Activated T-helper 1 cell treated with Interleukin-2 at 50 U/mL for 16 hours (primary cell): ENCODE results near the gene RANGAP1.
A peak's percentile ranks its signal among the peaks of the same experiment; 100 is the strongest.

Experiments
- DNase-seq: peaks from one replicate; pipeline ENCODE4 v3.0.0-alpha.2; 2020; ENCODE audit warnings: low read depth

Gene RANGAP1, protein sequence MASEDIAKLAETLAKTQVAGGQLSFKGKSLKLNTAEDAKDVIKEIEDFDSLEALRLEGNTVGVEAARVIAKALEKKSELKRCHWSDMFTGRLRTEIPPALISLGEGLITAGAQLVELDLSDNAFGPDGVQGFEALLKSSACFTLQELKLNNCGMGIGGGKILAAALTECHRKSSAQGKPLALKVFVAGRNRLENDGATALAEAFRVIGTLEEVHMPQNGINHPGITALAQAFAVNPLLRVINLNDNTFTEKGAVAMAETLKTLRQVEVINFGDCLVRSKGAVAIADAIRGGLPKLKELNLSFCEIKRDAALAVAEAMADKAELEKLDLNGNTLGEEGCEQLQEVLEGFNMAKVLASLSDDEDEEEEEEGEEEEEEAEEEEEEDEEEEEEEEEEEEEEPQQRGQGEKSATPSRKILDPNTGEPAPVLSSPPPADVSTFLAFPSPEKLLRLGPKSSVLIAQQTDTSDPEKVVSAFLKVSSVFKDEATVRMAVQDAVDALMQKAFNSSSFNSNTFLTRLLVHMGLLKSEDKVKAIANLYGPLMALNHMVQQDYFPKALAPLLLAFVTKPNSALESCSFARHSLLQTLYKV

GRCh38 chr22:41285820-41286638, at the start of gene RANGAP1:
TSS of gene RANGAP1 (minus strand) at chr22:41286187. CDS start at chr22:41281044, 5,143 bp downstream.
- DNase-seq: peak; percentile 98

- DNase-seq: no peak
Measured at GRCh38 chr22:41334951-41335635, 49.1 kb upstream of the RANGAP1 start.

DNA sequence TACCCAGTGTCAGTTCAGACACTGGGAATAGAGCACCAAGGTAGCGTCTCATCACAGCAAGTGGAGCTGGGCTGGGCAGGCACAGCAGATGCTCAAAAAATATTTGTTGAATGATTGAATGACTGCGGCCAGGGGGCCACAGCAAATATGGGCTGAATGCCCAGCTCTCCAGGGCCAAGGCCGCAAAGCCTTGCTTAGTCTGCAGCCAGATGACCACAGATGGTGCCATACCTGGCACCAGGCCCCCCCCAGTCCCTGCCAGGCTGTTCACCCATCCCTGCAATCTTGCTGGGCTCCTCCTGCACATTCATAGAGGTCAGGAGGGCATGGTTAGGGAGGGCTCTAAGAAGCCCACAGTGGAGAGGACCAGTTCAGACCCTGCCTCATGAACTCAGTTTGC, 48.2 kb upstream of the RANGAP1 start:
- DNase-seq: no peak

DNA sequence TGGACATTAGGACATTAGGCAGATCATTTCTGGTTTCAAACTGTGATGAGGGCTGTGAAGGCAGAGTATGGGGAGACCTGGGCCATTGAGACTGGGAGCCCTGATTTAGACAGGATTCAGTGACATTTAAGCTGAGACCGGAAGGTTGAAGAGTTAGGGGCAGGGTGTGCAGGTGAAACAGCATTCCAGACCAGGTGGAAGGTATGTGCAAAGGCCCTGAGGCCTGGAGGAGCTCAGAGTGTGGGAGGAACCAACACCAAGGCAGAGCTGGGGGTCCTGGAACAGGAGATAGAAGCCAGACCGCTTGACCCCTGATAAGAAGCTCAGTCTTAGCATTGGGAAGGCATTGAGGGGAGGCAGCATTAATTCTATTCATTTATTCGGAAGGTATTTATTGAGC, 47.8 kb upstream of the RANGAP1 start:
- no peak for DNase-seq

GRCh38 chr22:41332217-41332939, 46.4 kb upstream of the RANGAP1 start:
- DNase-seq: no peak

DNA sequence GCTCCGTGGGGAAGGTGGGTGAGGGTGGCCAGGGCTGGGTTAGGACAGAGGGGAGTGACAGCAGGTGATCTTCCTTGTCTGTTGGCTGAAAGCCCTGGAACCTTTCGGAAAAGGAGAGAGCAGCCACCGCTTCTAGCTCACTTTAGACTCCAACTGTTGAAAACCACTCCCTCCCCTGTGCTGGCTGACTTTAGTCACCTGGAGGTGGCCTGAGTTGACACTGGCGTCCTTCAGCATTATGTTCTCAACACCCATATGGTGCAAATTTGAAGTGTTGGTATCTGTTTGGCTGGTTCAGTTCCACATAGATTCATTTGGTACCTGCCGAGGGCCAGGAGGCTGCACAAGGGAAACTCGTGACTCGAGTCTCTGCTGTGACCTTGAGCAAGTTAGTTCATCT, 44.2 kb upstream of the RANGAP1 start:
- DNase-seq: no peak

- no peak for DNase-seq
Measured at GRCh38 chr22:41327124-41327523, 41.1 kb upstream of the RANGAP1 start.

GRCh38 chr22:41324821-41325528, 39.0 kb upstream of the RANGAP1 start:
- no peak for DNase-seq

DNA sequence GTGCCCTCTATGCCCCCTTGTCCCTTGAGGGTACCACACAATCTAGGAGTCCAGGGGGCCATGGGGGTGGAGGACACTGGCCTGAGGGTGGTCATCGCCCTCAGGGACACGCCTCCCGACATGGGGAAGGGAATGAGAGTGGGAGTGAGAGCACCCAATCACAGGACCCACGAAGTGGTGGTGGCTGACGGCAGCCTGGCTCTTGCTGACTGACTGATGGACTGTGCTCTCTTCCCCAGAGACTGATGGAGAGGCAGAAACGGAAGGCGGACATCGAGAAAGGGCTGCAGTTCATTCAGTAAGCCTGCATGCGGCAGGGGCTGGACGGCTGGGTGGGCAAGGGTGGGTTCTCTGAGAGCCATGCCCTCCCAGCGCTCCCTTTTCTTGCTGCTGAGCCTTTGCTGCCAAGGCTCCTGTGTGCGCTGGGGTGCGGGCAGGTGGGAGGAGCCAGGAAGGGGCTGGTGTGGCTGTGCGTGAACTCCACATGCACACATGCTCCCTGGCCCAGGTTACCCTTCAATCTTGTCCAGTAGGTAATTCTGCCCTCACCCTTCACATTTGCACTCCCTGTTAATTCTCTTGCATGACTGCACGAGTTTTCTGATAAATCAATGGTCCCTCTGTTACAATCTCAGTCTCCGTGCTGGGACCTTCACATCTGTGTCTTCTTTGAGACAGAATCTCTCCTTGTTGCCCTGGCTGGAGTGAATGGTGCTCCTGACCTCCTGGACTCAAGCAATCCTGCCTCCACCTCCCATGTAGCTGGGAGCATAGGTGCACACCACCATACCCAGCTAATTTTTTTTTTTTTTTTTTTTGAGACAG, 34.6 kb upstream of the RANGAP1 start:
- DNase-seq: no peak

- DNase-seq: no peak
Measured at GRCh38 chr22:41315586-41315985, 29.6 kb upstream of the RANGAP1 start.

DNA sequence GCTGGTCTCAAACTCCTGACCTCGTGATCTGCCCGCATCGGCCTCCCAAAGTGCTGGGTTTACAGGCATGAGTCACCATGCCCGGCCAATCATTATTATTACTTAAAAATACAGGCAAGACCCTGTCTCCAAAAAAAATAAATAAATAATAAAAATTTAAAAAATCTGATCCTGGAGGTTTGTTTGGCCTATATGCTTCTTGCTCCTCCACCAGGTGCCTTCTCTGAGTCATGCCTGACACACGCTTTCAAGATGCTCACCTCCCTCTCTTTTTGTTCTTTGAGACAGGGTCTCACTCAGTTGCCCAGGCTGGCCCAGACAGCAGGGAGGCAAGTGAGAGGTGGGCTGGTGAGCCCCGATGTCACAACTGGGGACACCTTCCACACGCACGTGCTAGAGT, 28.8 kb upstream of the RANGAP1 start:
- DNase-seq: no peak

GRCh38 chr22:41311487-41311886, 25.5 kb upstream of the RANGAP1 start:
- no peak for DNase-seq

DNA sequence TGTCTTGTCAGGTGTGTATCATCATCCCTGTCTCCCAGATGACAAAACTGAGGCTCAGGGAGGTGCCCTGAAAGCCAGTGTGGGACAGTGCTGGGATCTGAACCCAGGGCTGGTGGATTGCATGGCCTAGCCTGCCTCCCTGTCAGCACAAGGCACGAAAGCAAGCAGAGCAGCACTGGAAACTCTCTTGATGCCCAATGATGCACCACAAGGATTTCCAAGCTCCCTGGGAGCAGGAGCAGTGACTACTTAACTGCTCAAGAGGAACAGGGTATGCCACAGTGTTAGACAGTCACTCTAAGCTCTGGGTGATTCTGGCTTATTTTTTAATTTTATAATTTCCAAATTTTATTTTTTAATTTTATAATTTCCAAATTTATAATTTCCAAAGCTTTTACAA, 24.3 kb upstream of the RANGAP1 start:
- no peak for DNase-seq

- DNase-seq: no peak
Measured at GRCh38 chr22:41308544-41308947, 22.6 kb upstream of the RANGAP1 start.

GRCh38 chr22:41308054-41308453, 22.1 kb upstream of the RANGAP1 start:
- DNase-seq: no peak

DNA sequence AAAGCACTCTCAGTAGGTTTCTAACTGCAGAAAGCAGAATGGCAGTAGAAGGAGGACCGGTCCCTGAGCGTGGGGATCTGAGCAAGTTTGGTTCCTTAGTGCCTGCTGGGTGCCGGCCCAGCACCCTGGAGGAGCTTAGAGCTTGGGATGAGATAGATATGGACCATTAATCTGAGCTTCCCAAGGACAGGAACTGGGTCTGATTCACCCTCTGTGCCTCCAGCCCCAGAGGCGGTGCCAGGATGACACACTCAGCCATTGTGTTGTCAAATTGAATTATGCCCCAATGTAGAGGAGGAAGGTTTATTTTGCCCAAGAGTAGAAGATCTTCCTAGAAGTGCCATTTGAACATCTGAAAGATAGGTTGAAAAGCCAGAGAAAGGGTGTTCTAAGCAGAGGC, 19.7 kb upstream of the RANGAP1 start:
- no peak for DNase-seq

DNA sequence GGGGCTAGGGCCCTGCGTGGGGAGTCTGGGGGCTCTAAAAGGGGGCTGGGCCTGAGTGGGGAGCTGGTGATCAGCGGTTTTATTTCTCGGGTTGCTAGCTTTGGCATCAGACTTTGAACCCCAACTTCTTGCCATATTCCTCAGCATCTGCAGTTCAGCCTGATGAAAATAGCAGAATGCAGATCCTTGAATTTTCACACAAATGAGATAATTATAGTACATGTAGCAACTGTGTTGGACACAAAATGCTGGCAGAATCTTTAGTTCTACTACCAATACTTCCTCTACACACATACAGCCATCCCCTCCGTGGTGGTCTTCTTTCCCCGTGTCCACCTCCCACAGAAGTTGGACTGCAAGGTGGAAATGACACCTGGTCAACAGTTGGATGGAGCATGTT, 16.8 kb upstream of the RANGAP1 start:
- no peak for DNase-seq

DNA sequence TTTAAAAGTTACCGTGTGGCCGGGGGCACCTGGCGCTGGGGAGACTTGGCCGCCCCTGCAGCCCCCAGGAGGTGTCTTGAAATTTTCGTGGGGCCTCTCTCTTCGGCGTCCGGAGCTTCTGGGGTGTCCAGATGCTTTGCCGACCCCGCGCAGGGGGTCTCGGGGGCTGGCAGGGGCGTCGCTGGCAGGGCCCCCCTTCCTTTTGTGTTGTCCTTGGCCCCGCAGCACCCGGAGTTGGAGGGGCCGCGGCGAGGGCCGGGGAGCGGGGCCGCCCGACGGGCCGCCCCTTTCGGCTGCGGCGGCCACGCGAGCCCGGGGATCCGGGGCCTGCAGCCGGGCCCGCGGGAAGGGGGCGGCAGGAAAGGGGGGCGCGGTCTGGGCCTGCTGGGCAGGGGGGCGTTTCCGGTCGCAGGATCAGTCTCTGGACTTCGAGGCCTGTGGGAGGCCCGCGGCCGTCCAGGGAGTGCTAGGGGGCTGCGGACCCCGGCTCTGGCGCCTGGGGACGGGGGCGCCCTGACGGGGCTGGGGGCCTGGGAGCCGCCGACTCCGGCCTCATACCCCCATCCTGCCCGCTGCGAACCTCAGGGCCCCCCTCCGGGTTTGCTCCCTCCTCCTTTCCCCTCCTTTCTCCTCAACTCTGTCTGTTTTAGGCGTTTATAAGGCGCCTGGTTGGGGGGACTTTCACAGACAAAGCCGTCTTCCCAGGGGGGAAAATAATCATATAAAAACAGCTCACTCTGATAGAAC, 16.2 kb upstream of the RANGAP1 start:
- DNase-seq: no peak
